GM13977 (cell line): Measurements from ENCODE around the gene PEAK1.

Experiments
- DNase-seq: peaks from one replicate; pipeline ENCODE4 v3.0.0; 2012; ENCODE audit warnings: low spot score
- CTCF ChIP-seq: IDR thresholded peaks from 2 replicates; pipeline ENCODE4 v1.5.1; 2012; ENCODE audit warnings: mild to moderate bottlenecking, control low read depth; ENCODE audit not compliant: insufficient read depth; ENCODE audit errors: extremely low read depth, missing control alignments
- in situ Hi-C: fragments of 300-500 bp; cut with MboI; formaldehyde crosslinking; loops from one replicate; pipeline ENCODE4 v1.12.0; 2022; ENCODE audit warnings: low sequenced_read_pairs, low pct_unique_long_range_greater_than_20kb, mixed read lengths, inconsistent platforms; ENCODE audit not compliant: unreplicated experiment

PEAK1 gene

GRCh38 chr15:77384086-77384485 lies 35.8 kb downstream of the PEAK1 start:
- DNase-seq = no peak
- no peak for TF ChIP-seq CTCF
- in situ Hi-C loops = no loop called here

- in situ Hi-C loops = no loop called here
- no peak for DNase-seq
- TF ChIP-seq CTCF = no peak
Measured at GRCh38 chr15:77380033-77380432, 39.9 kb downstream of the PEAK1 start.

GRCh38 chr15:77376770-77377169 lies 43.1 kb downstream of the PEAK1 start:
- in situ Hi-C loops = no loop called here
- TF ChIP-seq CTCF = no peak
- DNase-seq = no peak

GRCh38 chr15:77375133-77375532 lies 44.8 kb downstream of the PEAK1 start:
- no peak for DNase-seq
- TF ChIP-seq CTCF = no peak
- in situ Hi-C loops = no loop called here

GRCh38 chr15:77373441-77373840 lies 46.5 kb downstream of the PEAK1 start:
- TF ChIP-seq CTCF = no peak
- DNase-seq = no peak
- in situ Hi-C loops = no loop called here

- peak; percentile 32 for DNase-seq
- in situ Hi-C loops = no loop called here
- no peak for TF ChIP-seq CTCF
Measured at GRCh38 chr15:77371850-77372563, 47.9 kb downstream of the PEAK1 start.
